HG03064 (cell line): Measurements from ENCODE around the gene EIF2S2.
"Not testable (repeated sequence)": the region's sequence is repeated elsewhere in the genome, so short reads cannot be mapped to it uniquely, and the experiment has no call there.

Experiments used
- ATAC-seq: cut with Tn5 transposase; IDR thresholded peaks from one replicate; pipeline ENCODE4 v1.9.1; 2021; ENCODE audit warnings: low read depth; ENCODE audit not compliant: unreplicated experiment

Gene EIF2S2

GRCh38 chr20:34111702-34112599, at the start of gene EIF2S2:
Gene EIF2S2, minus strand, starts transcription at chr20:34112243. Its CDS starts 133 bp downstream, at chr20:34112110.
- peak; percentile 84 for ATAC-seq

- ATAC-seq = not testable (repeated sequence)
Measured at GRCh38 chr20:34157697-34158096, 45.7 kb upstream of the EIF2S2 start.

- ATAC-seq = no peak
Measured at GRCh38 chr20:34155836-34156235, 43.8 kb upstream of the EIF2S2 start.

GRCh38 chr20:34153169-34153568, 41.1 kb upstream of the EIF2S2 start:
- not testable (repeated sequence) for ATAC-seq

- ATAC-seq = not testable (repeated sequence)
Measured at GRCh38 chr20:34152073-34152472, 40.0 kb upstream of the EIF2S2 start.

- ATAC-seq = no peak
Measured at GRCh38 chr20:34150306-34151000, 38.4 kb upstream of the EIF2S2 start.

GRCh38 chr20:34145280-34145819, 33.3 kb upstream of the EIF2S2 start:
- ATAC-seq = no peak

- no peak for ATAC-seq
Measured at GRCh38 chr20:34143951-34144350, 31.9 kb upstream of the EIF2S2 start.

- no peak for ATAC-seq
Measured at GRCh38 chr20:34142121-34142520, 30.1 kb upstream of the EIF2S2 start.

GRCh38 chr20:34141293-34141692, 29.2 kb upstream of the EIF2S2 start:
- ATAC-seq = no peak

GRCh38 chr20:34135525-34136275, 23.7 kb upstream of the EIF2S2 start:
- not testable (repeated sequence) for ATAC-seq

- ATAC-seq = not testable (repeated sequence)
Measured at GRCh38 chr20:34133365-34133860, 21.4 kb upstream of the EIF2S2 start.

- not testable (repeated sequence) for ATAC-seq
Measured at GRCh38 chr20:34132943-34133342, 20.9 kb upstream of the EIF2S2 start.

- ATAC-seq = not testable (repeated sequence)
Measured at GRCh38 chr20:34132491-34132890, 20.4 kb upstream of the EIF2S2 start.

- no peak for ATAC-seq
Measured at GRCh38 chr20:34131491-34131890, 19.4 kb upstream of the EIF2S2 start.

- no peak for ATAC-seq
Measured at GRCh38 chr20:34129518-34130162, 17.6 kb upstream of the EIF2S2 start.

GRCh38 chr20:34127792-34128191, 15.7 kb upstream of the EIF2S2 start:
- no peak for ATAC-seq

GRCh38 chr20:34124469-34125249, 12.6 kb upstream of the EIF2S2 start:
- no peak for ATAC-seq

GRCh38 chr20:34123309-34123708, 11.3 kb upstream of the EIF2S2 start:
- no peak for ATAC-seq
